Measurements from ENCODE around the gene ASPG. TPM values are rescaled to one million over a fixed set of nuclear protein-coding genes. Genes with fewer than 3 reads are reported as not detected.

The ASPG gene
- total RNA-seq (2021) (0.33 TPM in 1 of 2 replicates, not detected in the other), Bru-seq, nascent RNA (not detected), BruChase-seq, experiment 1, labeled RNA remaining after a 2-hour chase (percentile 3 among the genes with signal in this experiment), BruChase-seq, experiment 2, labeled RNA remaining after a 6-hour chase (percentile 3 among the genes with signal in this experiment)
- long read RNA-seq, partial matches to known transcripts, result 0 of 6 reads
- long read RNA-seq, other reads (novel, unspliced or antisense), result 6 of 6 reads

GRCh38 chr14:104085032-104085888 is at the start of gene ASPG:
TSS of gene ASPG (plus strand) at chr14:104085700. CDS start at chr14:104085771, 71 bp downstream.
- CTCF ChIA-PET, result no interaction called here

GRCh38 chr14:104036212-104036611 is 49.3 kb upstream of the ASPG start:
- Histone ChIP-seq H2AFZ (no peak overlapping the region), H3K36me3 (ENCODE audit: low read depth) (no peaks in the 10 kb centered on the region), H3K79me2 (ENCODE audit: low read depth) (no peaks in the 10 kb centered on the region), H3K4me1 (replicated peaks; ENCODE audit: insufficient read depth) (no peaks in the 10 kb centered on the region), H3K4me3 (no peak overlapping the region), H3K27me3 (ENCODE audit: insufficient read depth, low read depth) (peaks cover 27% of the 10 kb centered on the region), H3K9me2 (ENCODE audit: insufficient read depth) (no peaks in the 10 kb centered on the region), H3K27ac (no peak overlapping the region), H3F3A (ENCODE audit: insufficient read depth, low read depth) (no peaks in the 10 kb centered on the region), H4K20me1 (ENCODE audit: insufficient read depth) (no peaks in the 10 kb centered on the region), H3K4me2 (no peak overlapping the region), H3K9me3 (ENCODE audit: insufficient read depth, low read depth) (no peaks in the 10 kb centered on the region; the same call in 1 of the 2 replicates)
- ChIA-PET CTCF (interaction anchor here (0.6 kb wide), 1 partner anchor 581 kb away, joined by 6 read pairs; no protein-coding TSS in a partner anchor), POLR2A (ENCODE audit: unreplicated experiment) (no interaction called here)
- BruUV-seq (replicated peaks), result no TSS peak
- intact Hi-C loops (cut with micrococcal nuclease; ENCODE audit: unreplicated experiment), result no loop called here
- TF ChIP-seq CTCF (conservative IDR thresholded peaks at IDR 0.05) (no peak), EZH2 (IDR thresholded peaks at IDR 0.05; ENCODE audit: low read depth) (no peak)
- DNase-seq, result no peak

More at GRCh38 chr14:104085032-104085888, at the start of gene ASPG:
- Histone ChIP-seq H3K4me1 (replicated peaks; ENCODE audit: insufficient read depth) (no peaks in the 10 kb centered on the region), H3K27me3 (ENCODE audit: insufficient read depth, low read depth) (no peaks in the 10 kb centered on the region), H3K9me3 (ENCODE audit: insufficient read depth, low read depth) (no peaks in the 10 kb centered on the region), H4K20me1 (ENCODE audit: insufficient read depth) (no peaks in the 10 kb centered on the region), H3K27ac (no peak within 1 kb of the TSS), H3K4me3 (no peak within 1 kb of the TSS), H3K9me2 (ENCODE audit: insufficient read depth) (no peaks in the 10 kb centered on the region), H3F3A (ENCODE audit: insufficient read depth, low read depth) (no peaks in the 10 kb centered on the region), H3K4me2 (no peak within 1 kb of the TSS), H3K36me3 (ENCODE audit: low read depth) (no peaks in the 10 kb centered on the region), H2AFZ (no peak within 1 kb of the TSS), H3K79me2 (ENCODE audit: low read depth) (no peaks in the 10 kb centered on the region)
- TF ChIP-seq CTCF (conservative IDR thresholded peaks at IDR 0.05) (no peak), EZH2 (IDR thresholded peaks at IDR 0.05; ENCODE audit: low read depth) (no peak)
- DNase-seq, result no peak
- intact Hi-C loops (cut with micrococcal nuclease; ENCODE audit: unreplicated experiment), result no loop called here
- no TSS peak for BruUV-seq (replicated peaks)
- POLR2A ChIA-PET (ENCODE audit: unreplicated experiment), result no interaction called here

- H3K36me3 ChIP-seq (ENCODE audit: low read depth), result no peaks in the 10 kb centered on the region
- no peak overlapping the region for H3K4me3 ChIP-seq
- H2AFZ ChIP-seq, result no peak overlapping the region
- no peaks in the 10 kb centered on the region for H4K20me1 ChIP-seq (ENCODE audit: insufficient read depth)
- ChIA-PET POLR2A (ENCODE audit: unreplicated experiment) (no interaction called here), CTCF (no interaction called here)
- BruUV-seq (replicated peaks), result no TSS peak
- no peaks in the 10 kb centered on the region for H3F3A ChIP-seq (ENCODE audit: insufficient read depth, low read depth)
- H3K4me1 ChIP-seq (replicated peaks; ENCODE audit: insufficient read depth), result no peaks in the 10 kb centered on the region
- no peak overlapping the region for H3K27ac ChIP-seq
- no peak for TF ChIP-seq CTCF (conservative IDR thresholded peaks at IDR 0.05)
- TF ChIP-seq EZH2 (IDR thresholded peaks at IDR 0.05; ENCODE audit: low read depth), result no peak
- DNase-seq, result no peak
- no peaks in the 10 kb centered on the region for H3K9me2 ChIP-seq (ENCODE audit: insufficient read depth)
- peaks cover 27% of the 10 kb centered on the region for H3K27me3 ChIP-seq (ENCODE audit: insufficient read depth, low read depth)
- no peaks in the 10 kb centered on the region for H3K79me2 ChIP-seq (ENCODE audit: low read depth)
- H3K9me3 ChIP-seq (ENCODE audit: insufficient read depth, low read depth), result no peaks in the 10 kb centered on the region; the same call in 1 of the 2 replicates
- H3K4me2 ChIP-seq, result no peak overlapping the region
- intact Hi-C loops (cut with micrococcal nuclease; ENCODE audit: unreplicated experiment), result no loop called here
Measured at GRCh38 chr14:104037074-104037473, 48.4 kb upstream of the ASPG start.

Measured in PC-9 (cell line).